ENCODE data around the gene ST8SIA1.
"Not testable (repeated sequence)": the region's sequence is repeated elsewhere in the genome, so short reads cannot be mapped to it uniquely, and the experiment has no call there.

ST8SIA1 gene

GRCh38 chr12:22169376-22169775 is 165.1 kb downstream of the ST8SIA1 start:
- DNase-seq (ENCODE audit: low spot score) = no peak

DNA sequence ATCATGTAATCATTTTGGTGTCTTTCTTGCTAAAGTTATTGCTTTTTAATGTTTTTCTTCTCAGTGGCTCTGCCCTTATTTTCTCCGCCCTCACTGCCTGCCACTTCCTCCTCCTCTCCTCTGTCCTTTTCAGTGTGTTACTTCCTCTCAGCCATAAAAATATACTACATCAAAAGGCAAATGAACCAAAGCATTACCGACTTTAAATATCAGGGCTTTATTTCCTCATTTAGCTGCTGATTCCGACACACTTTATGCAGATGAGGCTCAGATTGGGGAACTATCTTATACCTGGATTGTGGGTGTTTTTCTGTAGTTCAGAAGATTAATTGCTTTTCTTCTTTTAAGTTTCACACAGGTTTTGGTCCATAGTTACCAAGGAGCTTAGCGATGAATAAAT is 170.4 kb downstream of the ST8SIA1 start:
- no peak for DNase-seq (ENCODE audit: low spot score)

GRCh38 chr12:22163594-22163993 is 170.9 kb downstream of the ST8SIA1 start:
- no peak for DNase-seq (ENCODE audit: low spot score)

DNA sequence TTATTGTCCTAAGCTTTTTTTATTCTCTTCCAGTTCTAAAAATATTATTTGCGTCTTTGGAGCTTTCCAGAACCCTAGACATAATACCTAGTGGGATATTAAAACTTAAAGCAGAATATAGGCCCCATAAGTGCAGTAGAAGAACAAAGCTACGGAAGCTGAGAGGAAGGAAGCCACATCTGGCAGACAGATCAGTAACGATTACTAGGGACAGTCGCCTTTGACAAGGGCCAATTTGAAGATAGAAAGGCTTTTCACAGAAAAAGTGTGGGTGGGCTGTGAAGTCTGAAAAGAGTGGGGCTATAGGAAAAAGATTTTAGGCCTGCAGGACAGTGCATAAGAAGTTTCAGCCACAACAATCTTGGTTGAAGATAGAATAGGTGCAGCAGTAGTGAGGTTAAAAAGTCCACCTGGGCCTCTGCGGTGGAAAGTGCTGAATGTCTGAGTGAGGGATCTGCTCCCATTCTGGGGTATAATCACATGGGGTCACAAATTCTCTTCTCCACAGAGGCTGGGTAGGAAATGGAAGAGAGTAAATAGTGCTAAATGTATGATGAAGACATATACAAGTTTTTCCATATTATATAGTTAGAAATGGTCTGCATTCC is 174.0 kb downstream of the ST8SIA1 start:
- no peak for DNase-seq (ENCODE audit: low spot score)

DNA sequence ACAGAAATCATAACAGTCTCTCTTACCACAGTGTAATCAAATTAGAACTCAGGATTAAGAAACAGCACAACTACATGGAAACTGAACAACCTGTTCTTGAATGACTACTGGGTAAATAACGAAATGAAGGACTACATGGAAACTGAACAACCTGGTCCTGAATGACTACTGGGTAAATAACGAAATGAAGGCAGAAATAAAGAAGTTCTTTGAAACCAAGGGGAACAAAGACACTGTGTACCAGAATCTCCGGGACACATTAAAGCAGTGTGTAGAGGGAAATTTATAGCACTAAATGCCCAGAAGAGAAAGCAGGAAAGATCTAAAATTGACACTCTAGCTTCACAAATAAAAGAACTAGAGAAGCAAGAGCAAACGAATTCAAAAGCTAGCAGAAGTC is 185.2 kb downstream of the ST8SIA1 start:
- not testable (repeated sequence) for DNase-seq (ENCODE audit: low spot score)

DNA sequence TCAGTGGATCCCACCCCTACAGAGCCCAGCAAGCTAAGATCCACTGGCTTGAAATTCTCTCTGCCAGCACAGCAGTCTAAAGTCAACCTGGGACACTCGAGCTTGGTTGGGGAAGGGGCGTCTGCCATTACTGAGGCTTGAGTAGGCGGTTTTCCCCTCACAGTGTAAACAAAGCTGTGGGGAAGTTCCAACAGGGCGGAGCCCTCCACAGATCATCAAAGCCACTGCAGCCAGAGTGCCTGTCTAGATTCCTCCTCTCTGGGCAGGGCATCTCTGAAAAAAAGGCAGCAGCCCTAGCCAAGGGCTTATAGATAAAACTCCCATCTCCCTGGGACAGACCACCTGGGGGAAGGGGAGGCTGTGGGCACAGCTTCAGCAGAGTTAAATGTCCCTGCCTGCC is 187.8 kb downstream of the ST8SIA1 start:
- not testable (repeated sequence) for DNase-seq (ENCODE audit: low spot score)

All from ecto neural progenitor cell (in vitro differentiated cells).